ENCODE measurements around the gene MSI2.
A peak's percentile ranks its signal among the peaks of the same experiment; 100 is the strongest.

The MSI2 gene

DNA sequence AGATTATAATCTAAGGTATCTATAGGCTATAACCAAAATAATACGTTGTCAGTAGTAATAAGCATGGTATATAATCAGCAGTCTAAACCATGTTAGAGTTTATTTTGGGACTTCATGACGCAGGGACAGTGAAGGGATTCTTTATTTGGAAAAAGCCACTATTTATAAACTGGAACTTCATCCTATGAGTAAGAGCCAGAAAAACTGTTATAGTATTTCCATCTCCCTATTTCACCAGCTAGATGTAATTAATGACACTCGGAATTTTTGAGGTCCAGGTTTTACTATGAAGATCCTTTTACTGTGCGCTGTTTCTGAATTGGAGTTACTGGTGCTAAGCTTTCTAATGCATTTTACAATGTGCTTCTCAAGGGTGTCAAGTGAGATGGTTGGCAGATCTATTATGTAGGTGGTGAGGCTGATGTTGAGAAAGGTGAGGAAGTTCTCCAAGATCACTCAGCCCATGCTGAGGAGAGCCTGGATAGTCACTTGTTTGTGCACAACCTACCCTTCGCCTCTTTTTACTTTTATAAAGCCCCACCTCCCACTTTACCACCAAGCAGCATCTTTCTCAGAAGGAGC, 149.3 kb downstream of the MSI2 start:
- TF ChIP-seq, protein P1, sequence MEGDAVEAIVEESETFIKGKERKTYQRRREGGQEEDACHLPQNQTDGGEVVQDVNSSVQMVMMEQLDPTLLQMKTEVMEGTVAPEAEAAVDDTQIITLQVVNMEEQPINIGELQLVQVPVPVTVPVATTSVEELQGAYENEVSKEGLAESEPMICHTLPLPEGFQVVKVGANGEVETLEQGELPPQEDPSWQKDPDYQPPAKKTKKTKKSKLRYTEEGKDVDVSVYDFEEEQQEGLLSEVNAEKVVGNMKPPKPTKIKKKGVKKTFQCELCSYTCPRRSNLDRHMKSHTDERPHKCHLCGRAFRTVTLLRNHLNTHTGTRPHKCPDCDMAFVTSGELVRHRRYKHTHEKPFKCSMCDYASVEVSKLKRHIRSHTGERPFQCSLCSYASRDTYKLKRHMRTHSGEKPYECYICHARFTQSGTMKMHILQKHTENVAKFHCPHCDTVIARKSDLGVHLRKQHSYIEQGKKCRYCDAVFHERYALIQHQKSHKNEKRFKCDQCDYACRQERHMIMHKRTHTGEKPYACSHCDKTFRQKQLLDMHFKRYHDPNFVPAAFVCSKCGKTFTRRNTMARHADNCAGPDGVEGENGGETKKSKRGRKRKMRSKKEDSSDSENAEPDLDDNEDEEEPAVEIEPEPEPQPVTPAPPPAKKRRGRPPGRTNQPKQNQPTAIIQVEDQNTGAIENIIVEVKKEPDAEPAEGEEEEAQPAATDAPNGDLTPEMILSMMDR (IDR thresholded peaks at IDR 0.05; ENCODE audit: insufficient read depth, low read depth, low read length, missing control alignments) = no peak
- H3K4me3 ChIP-seq (ENCODE audit: low read length) = no peak overlapping the region
- DNase-seq (ENCODE audit: low read depth) = no peak

DNA sequence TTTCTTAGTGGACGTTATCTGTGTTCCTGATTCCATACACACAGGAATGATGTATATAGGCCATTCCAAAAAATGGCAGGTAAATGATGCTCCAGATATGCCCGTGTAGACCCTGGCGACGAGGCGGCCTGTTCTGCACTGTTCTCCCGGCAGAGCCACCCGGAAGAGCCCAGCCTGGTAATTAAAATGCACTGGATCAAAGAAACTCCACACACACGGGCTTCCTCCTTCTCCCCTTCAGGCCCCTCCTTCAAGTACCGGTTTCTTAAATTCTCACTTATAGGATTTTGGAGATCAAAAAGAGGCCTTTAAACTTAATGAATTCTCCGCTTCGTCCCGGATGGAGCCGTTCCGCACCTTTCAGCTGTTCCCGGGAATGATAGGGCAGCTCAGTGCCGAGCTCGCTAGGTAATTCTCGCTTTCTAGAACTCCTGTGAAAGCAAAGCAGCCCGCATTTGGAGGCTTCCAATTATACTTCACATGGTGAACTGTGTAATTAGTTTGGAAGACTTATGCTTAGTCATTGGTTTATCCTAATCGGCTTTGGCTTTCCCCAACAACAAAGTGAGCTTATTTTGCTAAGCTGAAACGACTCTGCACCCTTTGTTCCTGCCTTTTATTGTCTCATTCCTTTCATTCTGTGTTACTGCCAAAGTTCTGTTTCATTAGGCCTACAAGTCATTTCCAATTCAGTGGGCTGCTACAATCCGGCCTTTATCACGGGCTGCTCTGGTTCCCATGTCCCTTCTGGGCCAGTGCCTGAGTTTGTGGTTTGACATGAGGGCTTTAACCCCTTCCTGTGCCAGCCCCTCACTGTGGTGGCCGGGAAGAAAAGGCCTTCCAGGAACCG, 150.0 kb downstream of the MSI2 start:
- no peak overlapping the region for H3K4me3 ChIP-seq (ENCODE audit: low read length)
- TF ChIP-seq, protein P1 (IDR thresholded peaks at IDR 0.05; ENCODE audit: insufficient read depth, low read depth, low read length, missing control alignments) = no peak
- no peak for DNase-seq (ENCODE audit: low read depth)

DNA sequence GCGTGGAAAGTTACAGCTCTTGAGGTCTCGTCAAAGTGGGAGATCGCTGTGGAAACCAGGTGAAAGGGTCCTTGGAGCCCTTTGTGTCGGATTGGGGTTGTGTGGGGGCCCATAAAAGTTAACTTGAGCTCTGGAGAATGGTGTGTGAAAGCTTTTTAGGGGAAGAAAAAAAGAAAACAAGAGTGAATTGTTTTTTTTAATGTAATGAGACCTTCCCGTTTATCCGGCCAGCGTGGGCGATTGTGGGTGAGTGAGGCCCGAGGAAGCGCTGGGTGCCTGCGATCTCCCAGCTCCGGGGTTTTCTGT, 150.6 kb downstream of the MSI2 start:
- DNase-seq (ENCODE audit: low read depth) = no peak
- TF ChIP-seq, protein P1 (IDR thresholded peaks at IDR 0.05; ENCODE audit: insufficient read depth, low read depth, low read length, missing control alignments) = no peak
- no peak overlapping the region for H3K4me3 ChIP-seq (ENCODE audit: low read length)

DNA sequence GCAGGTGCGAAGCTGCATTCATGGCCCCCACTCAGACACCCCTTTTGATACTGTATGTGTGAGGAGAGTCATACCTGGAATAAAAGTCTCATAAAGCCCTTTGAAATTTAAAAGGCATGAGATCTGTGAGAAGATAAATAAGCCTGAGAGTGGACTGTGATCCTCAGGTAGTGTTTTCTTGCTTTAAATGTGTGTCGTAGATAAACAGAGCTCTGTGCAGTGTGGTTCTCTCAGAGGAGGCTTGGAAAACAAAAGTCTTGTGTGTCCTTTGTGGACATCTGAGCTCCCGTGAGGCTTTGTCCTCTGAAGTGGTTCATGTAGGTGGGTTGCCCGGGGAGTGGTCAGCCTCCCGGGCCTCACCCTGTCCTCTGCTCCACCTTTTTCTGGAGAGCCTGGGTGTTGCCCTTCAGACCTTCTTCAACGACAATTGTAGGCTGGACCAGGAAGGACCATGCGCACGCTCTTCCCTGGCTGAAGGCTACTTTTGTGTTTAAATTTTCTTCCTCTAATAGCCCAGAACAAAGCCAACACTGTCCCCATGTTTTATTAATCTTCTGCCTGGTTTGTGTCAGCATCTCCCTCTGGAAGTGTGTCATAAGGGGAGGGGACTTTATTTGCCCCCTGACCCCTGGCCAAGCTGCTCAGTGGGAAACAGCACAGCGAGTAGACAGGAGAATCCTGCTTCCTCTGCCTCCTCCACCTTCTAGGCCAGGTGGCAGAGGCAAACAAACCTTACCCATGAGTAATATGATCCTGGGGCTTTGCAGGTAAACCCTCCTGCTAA, 151.2 kb downstream of the MSI2 start:
- TF ChIP-seq, protein P1 (IDR thresholded peaks at IDR 0.05; ENCODE audit: insufficient read depth, low read depth, low read length, missing control alignments) = no peak
- H3K4me3 ChIP-seq (ENCODE audit: low read length) = no peak overlapping the region
- DNase-seq (ENCODE audit: low read depth) = peak; percentile 40

DNA sequence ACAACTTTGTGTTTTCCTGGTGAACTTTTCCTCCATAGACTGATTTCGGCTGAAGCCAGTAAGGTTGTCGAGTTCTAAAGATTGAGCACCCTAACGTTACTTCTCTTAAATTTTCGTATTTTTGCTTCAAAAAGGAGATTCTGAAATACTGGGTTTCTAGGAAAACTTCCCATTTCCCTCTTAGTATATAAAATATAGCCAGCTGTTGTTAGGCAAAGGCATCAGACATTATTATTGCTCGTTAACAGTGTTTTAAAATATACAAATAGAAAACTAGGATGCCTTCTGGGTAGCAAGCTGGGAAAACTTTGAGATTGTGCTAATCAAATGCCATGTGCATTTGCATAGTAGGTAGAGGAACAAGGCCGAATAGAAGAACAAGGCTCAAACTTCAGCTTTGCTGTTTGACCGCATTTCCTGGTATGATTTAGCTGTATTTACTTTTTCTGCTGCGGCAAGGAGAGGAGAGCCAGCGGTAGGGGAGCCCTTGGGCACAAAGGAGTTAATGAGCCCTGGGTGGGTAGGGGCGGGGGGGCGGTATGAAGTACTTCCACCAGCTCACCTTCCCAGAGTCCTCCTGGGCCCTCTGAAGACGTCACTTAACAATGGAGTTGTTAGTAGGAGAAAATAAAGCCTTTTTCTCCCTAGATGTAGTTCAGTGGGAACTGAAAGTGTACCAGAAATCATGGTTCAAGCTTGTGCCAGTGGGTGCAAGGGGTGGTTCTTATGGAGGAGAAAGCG, 151.9 kb downstream of the MSI2 start:
- peak; percentile 20 for DNase-seq (ENCODE audit: low read depth)
- H3K4me3 ChIP-seq (ENCODE audit: low read length) = no peak overlapping the region
- TF ChIP-seq, protein P1 (IDR thresholded peaks at IDR 0.05; ENCODE audit: insufficient read depth, low read depth, low read length, missing control alignments) = no peak

DNA sequence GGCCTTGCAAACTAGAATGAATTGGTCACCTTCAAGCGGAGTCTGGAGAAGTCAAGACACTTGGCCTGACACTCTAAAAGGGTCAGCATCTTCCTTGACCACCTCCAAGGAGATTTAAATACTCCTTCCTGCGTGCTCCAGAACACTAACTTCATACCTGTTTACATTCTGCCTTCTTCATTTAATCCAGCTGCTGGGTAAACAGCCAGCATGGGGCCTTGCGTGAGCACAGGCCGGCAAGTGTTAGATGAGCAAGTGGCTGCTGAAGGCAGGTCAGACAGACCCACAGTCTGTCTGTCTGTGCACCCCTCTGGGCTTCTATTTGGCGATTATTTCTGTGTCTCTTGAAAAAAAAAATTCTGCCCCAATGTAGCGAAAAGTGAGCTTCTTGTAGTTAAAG, 153.8 kb downstream of the MSI2 start:
- DNase-seq (ENCODE audit: low read depth) = no peak
- no peak overlapping the region for H3K4me3 ChIP-seq (ENCODE audit: low read length)
- TF ChIP-seq, protein P1 (IDR thresholded peaks at IDR 0.05; ENCODE audit: insufficient read depth, low read depth, low read length, missing control alignments) = no peak

Data from epithelial cell of esophagus (primary cell).